Epithelial cell of proximal tubule (primary cell): ENCODE measurements around the gene FAM234B. TPM values are rescaled to one million over a fixed set of nuclear protein-coding genes. Genes with fewer than 3 reads are reported as not detected.

Experiments used
- DNase-seq: peaks from one replicate; pipeline ENCODE4 v3.0.0-alpha.2; 2011; ENCODE audit warnings: low read depth
- H3K4me3 ChIP-seq: 2 replicates; pipeline ENCODE4 v1.5.1; 2011; ENCODE audit warnings: low read depth, mild to moderate bottlenecking, low read length
- total RNA-seq: library from RNA; depleted of rRNA; stranded (reverse); fragments of >200 nt; gene quantifications from 2 replicates; pipeline ENCODE4 v1.2.3, GENCODE V29; 2015
- TF ChIP-seq, protein P1 (sequence below): conservative IDR thresholded peaks from 2 replicates; pipeline ENCODE4 v1.5.1; 2012; ENCODE audit warnings: low read depth, mild to moderate bottlenecking, low read length

Gene FAM234B
- total RNA-seq, 1 donor from 2014 or later: 3.8 TPM

DNA sequence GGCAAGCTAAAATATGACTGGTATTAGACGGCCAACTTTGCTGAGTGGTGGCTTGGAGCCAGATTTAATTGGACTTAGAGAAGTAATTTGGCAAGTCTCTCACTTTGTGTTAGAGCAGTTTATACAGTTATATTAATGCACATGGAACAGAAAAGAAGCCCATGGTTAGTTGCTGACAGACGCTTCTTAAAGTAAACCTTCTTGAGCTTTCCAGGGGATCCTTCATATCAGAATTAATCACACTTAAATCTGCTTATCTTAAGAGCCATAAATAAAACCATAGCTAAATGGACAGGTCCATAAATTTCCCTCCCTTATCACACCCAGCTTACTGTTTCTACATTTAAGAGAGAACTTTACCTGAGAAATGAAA lies 49.7 kb downstream of the FAM234B start:
- DNase-seq: no peak
- TF ChIP-seq, protein P1, sequence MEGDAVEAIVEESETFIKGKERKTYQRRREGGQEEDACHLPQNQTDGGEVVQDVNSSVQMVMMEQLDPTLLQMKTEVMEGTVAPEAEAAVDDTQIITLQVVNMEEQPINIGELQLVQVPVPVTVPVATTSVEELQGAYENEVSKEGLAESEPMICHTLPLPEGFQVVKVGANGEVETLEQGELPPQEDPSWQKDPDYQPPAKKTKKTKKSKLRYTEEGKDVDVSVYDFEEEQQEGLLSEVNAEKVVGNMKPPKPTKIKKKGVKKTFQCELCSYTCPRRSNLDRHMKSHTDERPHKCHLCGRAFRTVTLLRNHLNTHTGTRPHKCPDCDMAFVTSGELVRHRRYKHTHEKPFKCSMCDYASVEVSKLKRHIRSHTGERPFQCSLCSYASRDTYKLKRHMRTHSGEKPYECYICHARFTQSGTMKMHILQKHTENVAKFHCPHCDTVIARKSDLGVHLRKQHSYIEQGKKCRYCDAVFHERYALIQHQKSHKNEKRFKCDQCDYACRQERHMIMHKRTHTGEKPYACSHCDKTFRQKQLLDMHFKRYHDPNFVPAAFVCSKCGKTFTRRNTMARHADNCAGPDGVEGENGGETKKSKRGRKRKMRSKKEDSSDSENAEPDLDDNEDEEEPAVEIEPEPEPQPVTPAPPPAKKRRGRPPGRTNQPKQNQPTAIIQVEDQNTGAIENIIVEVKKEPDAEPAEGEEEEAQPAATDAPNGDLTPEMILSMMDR: no peak
- H3K4me3 ChIP-seq: no peak overlapping the region

DNA sequence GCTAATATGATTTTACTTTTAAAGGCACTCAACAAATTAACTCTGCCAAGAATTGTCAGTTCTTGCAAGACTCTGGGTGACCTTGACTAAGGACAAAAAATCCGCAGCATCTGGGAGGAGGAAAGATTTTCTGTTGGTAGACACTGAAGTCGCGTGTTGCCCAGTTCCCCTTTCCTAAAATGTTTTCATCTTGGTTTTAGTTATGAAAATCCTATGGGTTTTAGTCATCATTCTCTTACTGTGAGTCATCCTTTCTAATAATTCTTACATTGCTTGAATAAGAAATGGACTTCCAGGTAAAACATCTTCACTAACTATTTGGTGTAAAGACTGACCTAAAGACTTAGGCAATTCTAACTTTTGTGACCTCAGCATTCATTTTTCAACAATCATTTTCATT lies 50.2 kb downstream of the FAM234B start:
- H3K4me3 ChIP-seq: no peak overlapping the region
- TF ChIP-seq, protein P1: no peak
- no peak for DNase-seq

DNA sequence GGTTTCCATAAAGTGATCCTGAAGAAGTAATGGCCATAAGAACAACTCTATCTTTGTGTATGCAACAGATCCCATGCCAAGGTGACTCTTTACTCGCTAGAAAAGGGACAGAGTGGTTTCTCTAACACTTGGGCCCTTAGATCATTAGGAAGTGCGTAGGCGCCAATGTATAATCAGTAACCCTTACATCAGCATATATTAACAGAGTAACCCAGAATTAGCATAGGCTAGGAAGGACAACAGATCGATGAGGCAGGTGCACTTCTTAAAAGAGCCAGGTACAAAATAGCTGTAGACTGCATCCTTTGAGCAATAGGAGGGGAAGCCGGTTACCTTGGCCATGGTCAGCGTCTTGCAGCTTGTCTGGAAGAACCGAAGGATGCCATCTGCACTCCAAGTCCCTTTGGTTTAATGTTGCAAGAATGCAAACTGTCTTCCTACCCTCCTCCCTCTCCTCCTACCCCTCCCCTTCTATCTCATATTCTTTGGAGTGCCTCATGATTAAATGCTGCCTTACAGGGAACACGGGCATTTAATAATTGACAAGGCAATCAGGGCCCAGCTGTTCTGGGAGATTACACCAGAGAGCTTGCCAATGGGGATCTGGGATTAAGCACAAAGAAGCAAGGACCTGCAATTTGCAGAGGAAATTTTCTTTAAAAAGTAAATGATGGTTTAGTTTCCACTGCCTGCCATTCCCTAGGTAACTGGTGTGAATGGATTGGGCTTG lies 51.2 kb downstream of the FAM234B start:
- DNase-seq: no peak
- TF ChIP-seq, protein P1: no peak
- no peak overlapping the region for H3K4me3 ChIP-seq

DNA sequence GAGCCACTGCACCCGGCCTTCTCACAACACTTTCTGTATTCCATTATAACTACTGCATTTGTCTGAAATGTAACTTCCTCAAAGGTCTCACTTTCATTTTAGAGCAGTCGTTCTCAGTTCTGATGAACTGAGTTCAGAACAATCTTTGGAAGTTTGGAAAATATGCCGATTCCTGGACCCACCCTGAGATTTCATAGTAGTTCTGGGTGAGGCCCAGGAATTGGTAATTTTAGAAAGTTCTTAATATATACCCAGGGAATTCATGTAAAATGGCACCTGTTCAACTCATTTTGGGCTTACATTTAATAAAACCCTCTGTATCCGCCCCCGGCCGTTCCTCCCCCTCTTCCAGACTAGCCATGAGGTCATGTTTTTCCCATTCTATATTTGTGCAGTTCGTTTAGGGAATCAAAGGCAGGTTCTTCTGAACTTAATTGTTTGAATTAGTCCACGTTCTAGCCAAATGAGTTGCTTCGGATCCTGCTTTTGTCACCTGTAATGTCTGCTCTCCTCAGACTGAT lies 53.4 kb downstream of the FAM234B start:
- DNase-seq: no peak
- H3K4me3 ChIP-seq: no peak overlapping the region
- TF ChIP-seq, protein P1: no peak

DNA sequence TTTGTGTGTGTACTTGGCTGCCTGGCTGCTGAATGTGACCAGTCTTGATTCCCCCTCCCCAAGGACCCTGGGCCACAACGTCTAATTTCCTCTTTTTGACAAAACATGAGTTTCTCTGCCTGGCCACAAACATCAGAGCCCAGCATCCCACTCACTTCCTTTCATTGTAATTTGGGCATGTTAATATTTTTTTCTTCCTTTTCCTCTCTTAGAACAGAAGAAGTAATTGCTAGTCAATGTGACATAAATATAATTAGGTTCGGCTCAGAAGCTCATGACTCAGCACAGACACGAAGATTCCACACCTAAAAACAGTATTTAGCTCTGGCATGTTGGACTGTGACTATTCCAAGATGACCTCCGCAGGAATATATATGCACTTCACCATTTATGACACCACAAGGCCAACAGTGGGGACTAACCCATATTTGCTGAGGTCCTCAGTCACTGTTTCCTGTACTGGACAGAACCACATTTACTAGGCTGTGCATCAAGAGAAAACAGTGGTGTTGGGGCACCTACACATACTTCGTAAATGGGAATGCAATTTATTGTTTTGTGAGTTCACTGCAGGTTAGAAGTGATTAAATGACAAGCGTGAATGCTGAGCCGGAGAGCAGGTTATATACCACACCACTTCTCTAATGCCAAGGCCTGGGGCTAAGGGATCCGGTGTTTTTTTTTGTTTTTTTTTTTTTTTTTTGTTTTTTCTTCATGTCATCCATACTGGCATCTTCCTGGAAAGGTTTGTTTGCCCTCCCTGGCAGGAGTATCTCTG lies 55.1 kb downstream of the FAM234B start:
- H3K4me3 ChIP-seq: no peak overlapping the region
- TF ChIP-seq, protein P1: no peak
- DNase-seq: no peak

DNA sequence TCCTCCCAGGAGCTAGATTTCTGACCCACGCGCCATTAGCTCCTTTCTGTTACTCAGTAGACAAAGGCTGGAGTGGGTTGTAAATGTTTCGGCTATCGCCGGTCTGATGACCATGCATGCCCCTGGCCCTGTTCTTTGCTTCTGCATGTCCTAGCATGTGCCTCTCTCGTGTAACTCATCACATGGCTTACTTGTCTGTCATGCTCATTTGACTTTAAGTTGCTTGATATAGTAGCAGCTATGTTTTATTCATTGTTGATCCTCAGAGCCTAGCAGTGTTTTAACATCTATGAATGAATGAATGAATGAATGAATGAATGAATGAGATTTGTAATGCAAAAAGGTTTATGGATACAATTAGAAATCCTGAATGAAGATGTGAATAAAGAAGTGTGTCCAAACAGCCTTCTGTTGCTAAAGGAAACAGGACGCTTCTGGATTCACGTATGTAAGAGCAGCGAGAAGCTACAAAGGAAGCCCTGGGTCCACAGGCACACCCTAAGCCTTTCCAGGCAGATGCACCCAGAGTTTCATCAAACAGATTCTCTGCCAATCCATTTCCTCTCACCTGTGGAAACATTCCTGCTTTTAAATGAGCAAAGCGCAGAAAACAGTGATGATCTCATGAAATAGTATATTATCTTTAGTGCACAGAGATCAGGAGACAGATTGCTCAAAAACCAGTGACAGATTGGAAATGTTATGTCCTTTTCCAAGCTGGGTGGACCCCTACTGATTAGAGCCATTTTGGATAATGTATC lies 55.8 kb downstream of the FAM234B start:
- TF ChIP-seq, protein P1: no peak
- no peak overlapping the region for H3K4me3 ChIP-seq
- DNase-seq: no peak
